Stimulated activated CD4-positive, alpha-beta T cell treated with anti-CD3 and anti-CD28 coated beads, Interleukin-15, amount 100 ng/mL, for 24 hours (primary cell): ENCODE results near the gene NACA2.
"Not testable (repeated sequence)": the region's sequence is repeated elsewhere in the genome, so short reads cannot be mapped to it uniquely, and the experiment has no call there.

Source experiments
- DNase-seq: peaks from one replicate; pipeline ENCODE4 v3.0.0-alpha.2; 2020

The NACA2 gene

GRCh38 chr17:61591018-61591417 lies at the start of gene NACA2:
TSS of gene NACA2 (minus strand) at chr17:61591219. CDS start at chr17:61591180, 39 bp downstream.
- no peak for DNase-seq

- no peak for DNase-seq
Observed at GRCh38 chr17:61639818-61640217, 48.8 kb upstream of the NACA2 start.

- no peak for DNase-seq
Observed at GRCh38 chr17:61638087-61638486, 47.1 kb upstream of the NACA2 start.

GRCh38 chr17:61635913-61636432 lies 45.0 kb upstream of the NACA2 start:
- DNase-seq: peak; percentile 59

GRCh38 chr17:61634942-61635538 lies 44.0 kb upstream of the NACA2 start:
- DNase-seq: no peak

- no peak for DNase-seq
Observed at GRCh38 chr17:61634011-61634539, 43.1 kb upstream of the NACA2 start.

- DNase-seq: no peak
Observed at GRCh38 chr17:61632826-61633225, 41.8 kb upstream of the NACA2 start.

GRCh38 chr17:61631800-61632199 lies 40.8 kb upstream of the NACA2 start:
- DNase-seq: no peak

GRCh38 chr17:61628158-61628557 lies 37.1 kb upstream of the NACA2 start:
- not testable (repeated sequence) for DNase-seq

- no peak for DNase-seq
Observed at GRCh38 chr17:61627658-61628057, 36.6 kb upstream of the NACA2 start.

- DNase-seq: no peak
Observed at GRCh38 chr17:61627125-61627524, 36.1 kb upstream of the NACA2 start.

GRCh38 chr17:61625564-61625963 lies 34.5 kb upstream of the NACA2 start:
- DNase-seq: no peak

- no peak for DNase-seq
Observed at GRCh38 chr17:61624951-61625350, 33.9 kb upstream of the NACA2 start.

GRCh38 chr17:61621317-61621716 lies 30.3 kb upstream of the NACA2 start:
- DNase-seq: no peak

GRCh38 chr17:61619953-61620352 lies 28.9 kb upstream of the NACA2 start:
- no peak for DNase-seq

GRCh38 chr17:61619493-61619892 lies 28.5 kb upstream of the NACA2 start:
- DNase-seq: no peak

GRCh38 chr17:61618950-61619349 lies 27.9 kb upstream of the NACA2 start:
- no peak for DNase-seq

GRCh38 chr17:61617330-61617729 lies 26.3 kb upstream of the NACA2 start:
- DNase-seq: no peak

- DNase-seq: no peak
Observed at GRCh38 chr17:61616783-61617182, 25.8 kb upstream of the NACA2 start.

- DNase-seq: no peak
Observed at GRCh38 chr17:61614219-61614618, 23.2 kb upstream of the NACA2 start.

GRCh38 chr17:61611323-61611722 lies 20.3 kb upstream of the NACA2 start:
- no peak for DNase-seq

- DNase-seq: no peak
Observed at GRCh38 chr17:61605692-61606091, 14.7 kb upstream of the NACA2 start.

- no peak for DNase-seq
Observed at GRCh38 chr17:61601297-61601696, 10.3 kb upstream of the NACA2 start.

GRCh38 chr17:61600621-61601020 lies 9.6 kb upstream of the NACA2 start:
- no peak for DNase-seq

- no peak for DNase-seq
Observed at GRCh38 chr17:61599608-61600007, 8.6 kb upstream of the NACA2 start.
